ENCODE results near the gene TREM1.
"Not testable (repeated sequence)": the region's sequence is repeated elsewhere in the genome, so short reads cannot be mapped to it uniquely, and the experiment has no call there.

TREM1 gene

DNA sequence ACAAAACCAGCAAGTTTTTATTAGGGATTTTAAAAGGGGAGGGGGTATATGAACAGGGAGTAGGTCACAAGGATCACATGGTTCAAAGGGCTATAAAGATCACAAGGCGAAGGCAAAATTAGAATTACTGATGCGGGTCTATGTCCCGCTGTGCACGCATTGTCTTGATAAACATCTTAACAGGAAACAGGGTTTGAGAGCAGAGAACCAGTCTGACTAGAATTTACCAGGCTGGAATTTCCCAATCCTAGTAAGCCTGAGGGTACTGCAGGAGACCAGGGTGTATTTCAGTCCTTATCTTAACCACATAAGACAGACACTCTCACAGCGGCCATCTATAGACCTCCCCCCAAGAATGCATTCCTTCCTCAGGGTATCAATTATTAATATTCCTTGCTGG, 10.8 kb upstream of the TREM1 start:
- H3K9me3 ChIP-seq (ENCODE audit: control insufficient read depth, low read length); H3K27me3 ChIP-seq (replicated peaks; ENCODE audit: control insufficient read depth, insufficient read depth, low read length, poor library complexity, severe bottlenecking); DNase-seq; H3K27ac ChIP-seq (ENCODE audit: insufficient read depth, low read length, poor library complexity, severe bottlenecking); H3K4me3 ChIP-seq (ENCODE audit: insufficient read depth, low read depth, low read length, poor library complexity, severe bottlenecking); H3K36me3 ChIP-seq (ENCODE audit: control insufficient read depth, insufficient read depth, low read length): not testable (repeated sequence)
- peaks cover 11% of the 10 kb centered on the region for H3K4me1 ChIP-seq (ENCODE audit: control insufficient read depth, insufficient read depth, low read length, poor library complexity, severe bottlenecking)

GRCh38 chr6:41294214-41294872, 7.9 kb upstream of the TREM1 start:
- Histone ChIP-seq H3K36me3 (ENCODE audit: control insufficient read depth, insufficient read depth, low read length) (no peaks in the 10 kb centered on the region), H3K27me3 (replicated peaks; ENCODE audit: control insufficient read depth, insufficient read depth, low read length, poor library complexity, severe bottlenecking) (no peaks in the 10 kb centered on the region), H3K27ac (ENCODE audit: insufficient read depth, low read length, poor library complexity, severe bottlenecking) (no peak overlapping the region), H3K9me3 (ENCODE audit: control insufficient read depth, low read length) (no peaks in the 10 kb centered on the region), H3K4me3 (ENCODE audit: insufficient read depth, low read depth, low read length, poor library complexity, severe bottlenecking) (no peak overlapping the region), H3K4me1 (ENCODE audit: control insufficient read depth, insufficient read depth, low read length, poor library complexity, severe bottlenecking) (peaks cover 11% of the 10 kb centered on the region)
- no peak for DNase-seq

- no peak for DNase-seq
- H3K4me3 ChIP-seq (ENCODE audit: insufficient read depth, low read depth, low read length, poor library complexity, severe bottlenecking): no peak overlapping the region
- H3K4me1 ChIP-seq (ENCODE audit: control insufficient read depth, insufficient read depth, low read length, poor library complexity, severe bottlenecking): no peaks in the 10 kb centered on the region
- H3K36me3 ChIP-seq (ENCODE audit: control insufficient read depth, insufficient read depth, low read length): no peaks in the 10 kb centered on the region
- H3K27me3 ChIP-seq (replicated peaks; ENCODE audit: control insufficient read depth, insufficient read depth, low read length, poor library complexity, severe bottlenecking): no peaks in the 10 kb centered on the region
- no peak overlapping the region for H3K27ac ChIP-seq (ENCODE audit: insufficient read depth, low read length, poor library complexity, severe bottlenecking)
- H3K9me3 ChIP-seq (ENCODE audit: control insufficient read depth, low read length): no peaks in the 10 kb centered on the region
These were observed 5.2 kb upstream of the TREM1 start for GRCh38 chr6:41291717-41292116.

- H3K36me3 ChIP-seq (ENCODE audit: control insufficient read depth, insufficient read depth, low read length): no peaks in the 10 kb centered on the region
- H3K27ac ChIP-seq (ENCODE audit: insufficient read depth, low read length, poor library complexity, severe bottlenecking): no peak overlapping the region
- no peak overlapping the region for H3K4me3 ChIP-seq (ENCODE audit: insufficient read depth, low read depth, low read length, poor library complexity, severe bottlenecking)
- no peaks in the 10 kb centered on the region for H3K9me3 ChIP-seq (ENCODE audit: control insufficient read depth, low read length)
- no peaks in the 10 kb centered on the region for H3K27me3 ChIP-seq (replicated peaks; ENCODE audit: control insufficient read depth, insufficient read depth, low read length, poor library complexity, severe bottlenecking)
- no peaks in the 10 kb centered on the region for H3K4me1 ChIP-seq (ENCODE audit: control insufficient read depth, insufficient read depth, low read length, poor library complexity, severe bottlenecking)
- DNase-seq: no peak
These were observed 3.3 kb upstream of the TREM1 start for GRCh38 chr6:41289815-41290214.

DNA sequence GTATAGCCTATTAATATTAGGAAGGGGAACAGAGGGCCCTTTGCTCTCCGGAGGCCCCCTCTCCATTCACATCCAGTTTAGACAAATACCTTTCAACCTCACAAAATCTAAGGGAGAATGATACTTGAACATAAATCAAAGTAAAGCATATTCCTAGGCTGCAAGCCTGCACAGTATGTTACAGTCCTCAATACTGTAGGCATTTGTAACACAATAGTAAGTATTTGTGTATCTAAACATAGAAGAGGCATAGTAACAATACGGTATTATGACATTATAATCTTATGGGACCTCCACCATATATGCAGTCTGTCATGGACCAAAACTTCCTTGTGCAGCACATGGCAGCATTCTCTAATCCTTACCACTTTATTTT, 2.3 kb upstream of the TREM1 start:
- H3K27ac ChIP-seq (ENCODE audit: insufficient read depth, low read length, poor library complexity, severe bottlenecking): no peak overlapping the region
- no peak for DNase-seq

DNA sequence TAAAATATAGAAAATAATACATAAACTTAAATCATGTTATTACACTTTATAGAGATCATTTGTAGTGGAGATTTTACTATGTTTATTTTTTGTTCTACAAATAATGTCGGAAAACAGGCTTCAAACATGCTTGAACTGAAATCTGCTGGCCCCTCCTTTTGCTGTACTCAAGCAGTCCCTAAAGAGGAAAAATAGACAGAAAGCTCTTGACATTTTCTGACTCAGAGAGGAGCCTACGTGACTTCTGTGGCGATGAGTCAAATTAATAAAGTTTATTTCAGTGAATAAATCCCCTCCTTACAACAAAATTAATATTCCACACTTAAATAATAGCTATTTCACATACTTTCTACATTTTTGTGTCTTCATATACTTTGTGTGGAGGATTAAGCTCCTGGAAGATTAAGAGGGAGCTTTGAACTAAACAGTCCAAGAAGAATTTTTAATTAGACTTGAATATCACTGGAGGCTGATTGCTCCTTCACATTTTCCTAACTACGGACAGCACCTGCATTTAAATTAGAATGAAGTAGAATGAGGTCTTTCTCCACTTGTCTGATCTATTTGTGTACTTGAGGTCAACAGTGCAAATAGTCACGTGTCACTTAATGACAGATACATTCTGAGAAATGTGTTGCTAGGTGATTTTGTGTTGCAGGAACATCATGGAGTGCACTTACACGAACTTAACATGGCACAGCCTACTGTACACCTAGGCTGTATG, 1.7 kb upstream of the TREM1 start:
- no peaks in the 10 kb centered on the region for H3K36me3 ChIP-seq (ENCODE audit: control insufficient read depth, insufficient read depth, low read length)
- H3K9me3 ChIP-seq (ENCODE audit: control insufficient read depth, low read length): no peaks in the 10 kb centered on the region
- H3K27me3 ChIP-seq (replicated peaks; ENCODE audit: control insufficient read depth, insufficient read depth, low read length, poor library complexity, severe bottlenecking): no peaks in the 10 kb centered on the region
- H3K4me1 ChIP-seq (ENCODE audit: control insufficient read depth, insufficient read depth, low read length, poor library complexity, severe bottlenecking): no peaks in the 10 kb centered on the region
- H3K4me3 ChIP-seq (ENCODE audit: insufficient read depth, low read depth, low read length, poor library complexity, severe bottlenecking): no peak overlapping the region
- H3K27ac ChIP-seq (ENCODE audit: insufficient read depth, low read length, poor library complexity, severe bottlenecking): no peak overlapping the region
- DNase-seq: no peak

More for the DNA sequence above, 2.3 kb upstream of the TREM1 start:
- Histone ChIP-seq H3K36me3 (ENCODE audit: control insufficient read depth, insufficient read depth, low read length) (no peaks in the 10 kb centered on the region), H3K9me3 (ENCODE audit: control insufficient read depth, low read length) (no peaks in the 10 kb centered on the region), H3K4me1 (ENCODE audit: control insufficient read depth, insufficient read depth, low read length, poor library complexity, severe bottlenecking) (no peaks in the 10 kb centered on the region), H3K4me3 (ENCODE audit: insufficient read depth, low read depth, low read length, poor library complexity, severe bottlenecking) (no peak overlapping the region), H3K27me3 (replicated peaks; ENCODE audit: control insufficient read depth, insufficient read depth, low read length, poor library complexity, severe bottlenecking) (no peaks in the 10 kb centered on the region)

- Histone ChIP-seq H3K9me3 (ENCODE audit: control insufficient read depth, low read length) (no peaks in the 10 kb centered on the region), H3K27ac (ENCODE audit: insufficient read depth, low read length, poor library complexity, severe bottlenecking) (no peak overlapping the region), H3K4me1 (ENCODE audit: control insufficient read depth, insufficient read depth, low read length, poor library complexity, severe bottlenecking) (no peaks in the 10 kb centered on the region), H3K4me3 (ENCODE audit: insufficient read depth, low read depth, low read length, poor library complexity, severe bottlenecking) (no peak overlapping the region), H3K27me3 (replicated peaks; ENCODE audit: control insufficient read depth, insufficient read depth, low read length, poor library complexity, severe bottlenecking) (no peaks in the 10 kb centered on the region), H3K36me3 (ENCODE audit: control insufficient read depth, insufficient read depth, low read length) (no peaks in the 10 kb centered on the region)
- no peak for DNase-seq
These were observed 1.8 kb downstream of the TREM1 start for GRCh38 chr6:41284726-41285125.

DNA sequence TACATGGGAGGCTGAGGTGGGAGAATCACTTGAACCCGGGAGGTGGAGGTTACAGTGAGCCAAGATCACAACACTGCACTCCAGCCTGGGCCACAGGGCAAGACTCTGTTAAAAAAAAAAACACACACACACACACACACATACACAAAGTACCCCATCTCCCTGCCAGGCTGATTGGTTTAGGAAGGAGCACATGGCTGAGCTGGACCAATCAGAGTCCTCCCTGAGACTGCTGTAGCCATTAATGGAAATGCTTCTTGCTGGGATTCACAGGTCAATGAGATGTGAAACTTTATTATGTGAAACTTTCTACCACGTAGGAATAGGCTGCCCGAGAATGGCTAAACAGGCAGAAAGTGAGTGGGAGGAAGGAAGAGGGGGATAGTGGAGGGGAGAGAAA, 2.9 kb downstream of the TREM1 start:
- Histone ChIP-seq H3K27me3 (replicated peaks; ENCODE audit: control insufficient read depth, insufficient read depth, low read length, poor library complexity, severe bottlenecking) (no peaks in the 10 kb centered on the region), H3K4me3 (ENCODE audit: insufficient read depth, low read depth, low read length, poor library complexity, severe bottlenecking) (no peak overlapping the region), H3K9me3 (ENCODE audit: control insufficient read depth, low read length) (no peaks in the 10 kb centered on the region), H3K27ac (ENCODE audit: insufficient read depth, low read length, poor library complexity, severe bottlenecking) (no peak overlapping the region), H3K36me3 (ENCODE audit: control insufficient read depth, insufficient read depth, low read length) (no peaks in the 10 kb centered on the region), H3K4me1 (ENCODE audit: control insufficient read depth, insufficient read depth, low read length, poor library complexity, severe bottlenecking) (peaks cover 7% of the 10 kb centered on the region)
- DNase-seq: no peak

DNA sequence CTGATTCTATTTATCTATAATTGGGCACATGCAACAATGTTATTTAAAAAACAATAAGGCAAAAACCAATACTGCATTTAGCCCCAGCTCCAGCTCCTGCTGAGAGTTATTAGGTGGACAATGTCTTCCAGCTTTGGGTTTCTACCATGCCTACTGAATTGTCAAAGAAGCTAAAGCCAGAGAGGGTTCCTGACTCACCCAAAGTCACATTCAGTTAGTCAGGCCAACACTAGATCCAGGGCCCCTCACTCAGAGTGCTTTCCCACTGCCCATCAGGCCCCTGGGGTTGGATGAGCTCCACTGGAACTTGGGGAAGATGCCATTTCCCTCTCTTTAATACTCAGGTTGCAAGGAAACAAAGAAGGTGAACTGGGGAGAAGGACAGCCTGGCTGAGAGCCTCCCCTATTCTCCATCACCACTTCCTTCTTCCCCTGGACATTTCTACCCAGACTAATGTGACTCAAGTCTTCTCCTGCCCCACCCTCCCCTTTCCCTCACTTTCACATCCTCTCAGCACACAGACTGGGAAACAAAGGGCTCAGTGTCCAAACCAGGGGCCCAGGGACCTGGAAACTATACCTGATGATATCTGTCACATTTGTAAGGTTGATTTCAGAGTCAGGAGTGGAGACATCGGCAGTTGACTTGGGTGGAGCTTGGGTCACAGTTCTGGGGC, 6.0 kb downstream of the TREM1 start:
- Histone ChIP-seq H3K9me3 (ENCODE audit: control insufficient read depth, low read length) (no peaks in the 10 kb centered on the region), H3K4me3 (ENCODE audit: insufficient read depth, low read depth, low read length, poor library complexity, severe bottlenecking) (no peak overlapping the region), H3K27ac (ENCODE audit: insufficient read depth, low read length, poor library complexity, severe bottlenecking) (no peak overlapping the region), H3K36me3 (ENCODE audit: control insufficient read depth, insufficient read depth, low read length) (no peaks in the 10 kb centered on the region), H3K27me3 (replicated peaks; ENCODE audit: control insufficient read depth, insufficient read depth, low read length, poor library complexity, severe bottlenecking) (no peaks in the 10 kb centered on the region), H3K4me1 (ENCODE audit: control insufficient read depth, insufficient read depth, low read length, poor library complexity, severe bottlenecking) (peaks cover 7% of the 10 kb centered on the region)
- no peak for DNase-seq

All from effector memory CD4-positive, alpha-beta T cell (primary cell).